ENCODE data around the gene CFP.

CFP gene

DNA sequence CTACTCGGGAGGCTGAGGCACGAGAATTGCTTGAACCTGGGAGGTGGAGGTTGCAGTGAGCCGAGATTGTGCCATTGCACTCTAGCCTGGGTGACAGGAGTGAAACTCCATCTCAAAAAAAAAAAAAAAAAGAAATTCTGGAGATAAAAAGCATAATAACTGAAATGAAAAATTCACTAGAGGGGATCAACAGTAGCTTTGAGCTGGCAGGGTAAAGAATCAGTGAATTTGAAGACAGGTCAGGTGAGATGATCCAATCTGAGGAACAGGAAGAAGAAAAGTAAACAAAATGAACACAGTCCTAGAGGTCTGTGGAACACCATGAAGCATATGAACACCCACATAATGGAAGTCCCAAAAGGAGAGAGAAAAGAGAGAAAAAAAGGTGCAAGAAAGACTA, 32.5 kb downstream of the CFP start:
- H3K27ac ChIP-seq, result no peak overlapping the region
- no peak for TF ChIP-seq ZFX (IDR thresholded peaks at IDR 0.05; ENCODE audit: borderline replicate concordance)
- TF ChIP-seq, protein P1, sequence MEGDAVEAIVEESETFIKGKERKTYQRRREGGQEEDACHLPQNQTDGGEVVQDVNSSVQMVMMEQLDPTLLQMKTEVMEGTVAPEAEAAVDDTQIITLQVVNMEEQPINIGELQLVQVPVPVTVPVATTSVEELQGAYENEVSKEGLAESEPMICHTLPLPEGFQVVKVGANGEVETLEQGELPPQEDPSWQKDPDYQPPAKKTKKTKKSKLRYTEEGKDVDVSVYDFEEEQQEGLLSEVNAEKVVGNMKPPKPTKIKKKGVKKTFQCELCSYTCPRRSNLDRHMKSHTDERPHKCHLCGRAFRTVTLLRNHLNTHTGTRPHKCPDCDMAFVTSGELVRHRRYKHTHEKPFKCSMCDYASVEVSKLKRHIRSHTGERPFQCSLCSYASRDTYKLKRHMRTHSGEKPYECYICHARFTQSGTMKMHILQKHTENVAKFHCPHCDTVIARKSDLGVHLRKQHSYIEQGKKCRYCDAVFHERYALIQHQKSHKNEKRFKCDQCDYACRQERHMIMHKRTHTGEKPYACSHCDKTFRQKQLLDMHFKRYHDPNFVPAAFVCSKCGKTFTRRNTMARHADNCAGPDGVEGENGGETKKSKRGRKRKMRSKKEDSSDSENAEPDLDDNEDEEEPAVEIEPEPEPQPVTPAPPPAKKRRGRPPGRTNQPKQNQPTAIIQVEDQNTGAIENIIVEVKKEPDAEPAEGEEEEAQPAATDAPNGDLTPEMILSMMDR (IDR thresholded peaks at IDR 0.05), result no peak

DNA sequence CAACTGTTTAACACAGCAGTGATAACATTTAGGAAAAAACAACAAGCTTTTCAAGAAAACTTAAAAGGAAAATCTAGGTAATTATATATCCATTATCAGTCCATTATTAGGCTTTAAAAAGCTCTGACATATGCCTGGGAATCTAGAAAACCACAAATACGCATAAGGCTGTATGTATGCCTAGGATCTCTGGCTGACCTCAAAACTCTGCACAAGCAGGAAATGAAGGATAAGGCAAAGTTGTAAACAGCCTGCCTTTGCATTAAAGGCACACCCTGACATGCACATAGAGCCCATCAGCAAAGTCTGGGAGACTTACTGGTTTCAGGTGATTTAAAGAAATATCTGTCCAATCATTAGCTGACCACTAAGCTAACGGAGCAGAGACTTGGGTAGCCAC, 33.5 kb downstream of the CFP start:
- TF ChIP-seq ZFX (IDR thresholded peaks at IDR 0.05; ENCODE audit: borderline replicate concordance), result no peak
- TF ChIP-seq, protein P1 (IDR thresholded peaks at IDR 0.05), result no peak
- no peak overlapping the region for H3K27ac ChIP-seq

DNA sequence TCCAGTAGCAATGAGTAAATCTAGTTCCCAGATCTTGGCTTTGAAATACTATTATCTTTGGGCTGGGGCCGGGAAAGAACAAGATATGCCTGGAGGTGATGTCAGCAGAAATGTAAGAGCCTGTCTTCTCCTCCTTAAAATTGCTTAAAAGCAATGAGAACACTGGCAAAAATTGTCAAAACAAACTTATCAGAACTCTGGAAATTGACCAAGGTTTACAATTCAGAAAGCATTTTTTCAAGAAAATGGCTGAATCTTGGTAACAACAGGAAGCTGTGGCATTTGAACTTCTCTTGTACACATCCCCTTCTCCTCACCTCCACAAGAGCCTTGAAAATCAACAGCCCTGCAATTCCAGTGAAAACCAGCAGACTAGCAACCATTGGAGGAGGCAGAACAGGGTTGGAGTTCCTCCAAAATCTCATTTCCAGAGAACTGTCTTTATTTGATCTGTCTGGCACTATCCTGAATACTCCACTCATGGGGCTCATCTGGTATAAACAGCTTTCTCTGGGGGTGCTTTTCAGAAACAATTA, 33.9 kb downstream of the CFP start:
- no peak overlapping the region for H3K27ac ChIP-seq

DNA sequence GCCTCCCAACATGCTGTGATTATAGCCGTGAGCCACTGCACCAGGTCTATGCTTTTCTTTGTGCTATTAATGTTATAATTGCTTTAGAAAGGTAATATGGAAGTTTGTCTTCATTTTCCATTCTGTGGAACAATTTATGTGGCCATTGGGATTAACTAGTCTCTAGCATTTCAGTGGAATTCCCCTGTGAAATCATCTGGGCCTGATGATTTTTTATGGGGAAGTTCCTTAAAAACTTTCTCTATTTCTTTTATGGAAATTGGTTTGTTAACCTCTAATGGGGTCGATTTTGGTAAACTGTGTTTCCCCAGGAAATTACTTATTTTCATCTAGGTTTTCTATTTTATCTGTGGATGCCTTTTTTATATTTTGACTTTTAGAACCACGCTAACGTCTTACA, 36.2 kb downstream of the CFP start:
- TF ChIP-seq ZFX (IDR thresholded peaks at IDR 0.05; ENCODE audit: borderline replicate concordance), result no peak
- TF ChIP-seq, protein P1 (IDR thresholded peaks at IDR 0.05), result no peak

More for the DNA sequence above, 33.9 kb downstream of the CFP start:
- no peak for TF ChIP-seq ZFX (IDR thresholded peaks at IDR 0.05; ENCODE audit: borderline replicate concordance)

DNA sequence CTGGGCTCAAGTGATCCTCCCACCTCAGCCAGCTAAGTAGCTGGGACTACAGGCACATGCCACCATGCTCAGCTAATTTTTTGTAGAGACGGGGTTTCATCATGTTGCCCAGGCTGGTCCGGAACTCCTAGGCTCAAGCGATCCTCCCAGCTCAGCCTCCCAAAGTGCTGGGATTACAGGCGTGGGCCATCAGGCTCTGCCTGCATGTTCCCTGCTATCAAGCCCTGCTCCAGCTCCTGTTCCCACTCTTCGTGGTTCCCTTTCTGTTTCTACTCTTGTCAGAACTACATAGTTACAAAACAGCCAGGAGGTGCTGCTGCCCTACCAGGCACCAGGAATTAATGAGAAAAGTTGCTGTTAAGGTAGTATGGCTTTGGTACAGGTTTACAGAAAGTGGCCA, 38.7 kb downstream of the CFP start:
- H3K27ac ChIP-seq, result no peak overlapping the region
- TF ChIP-seq, protein P1 (IDR thresholded peaks at IDR 0.05), result no peak
- TF ChIP-seq ZFX (IDR thresholded peaks at IDR 0.05; ENCODE audit: borderline replicate concordance), result no peak

More for the DNA sequence above, 36.2 kb downstream of the CFP start:
- H3K27ac ChIP-seq, result no peak overlapping the region

DNA sequence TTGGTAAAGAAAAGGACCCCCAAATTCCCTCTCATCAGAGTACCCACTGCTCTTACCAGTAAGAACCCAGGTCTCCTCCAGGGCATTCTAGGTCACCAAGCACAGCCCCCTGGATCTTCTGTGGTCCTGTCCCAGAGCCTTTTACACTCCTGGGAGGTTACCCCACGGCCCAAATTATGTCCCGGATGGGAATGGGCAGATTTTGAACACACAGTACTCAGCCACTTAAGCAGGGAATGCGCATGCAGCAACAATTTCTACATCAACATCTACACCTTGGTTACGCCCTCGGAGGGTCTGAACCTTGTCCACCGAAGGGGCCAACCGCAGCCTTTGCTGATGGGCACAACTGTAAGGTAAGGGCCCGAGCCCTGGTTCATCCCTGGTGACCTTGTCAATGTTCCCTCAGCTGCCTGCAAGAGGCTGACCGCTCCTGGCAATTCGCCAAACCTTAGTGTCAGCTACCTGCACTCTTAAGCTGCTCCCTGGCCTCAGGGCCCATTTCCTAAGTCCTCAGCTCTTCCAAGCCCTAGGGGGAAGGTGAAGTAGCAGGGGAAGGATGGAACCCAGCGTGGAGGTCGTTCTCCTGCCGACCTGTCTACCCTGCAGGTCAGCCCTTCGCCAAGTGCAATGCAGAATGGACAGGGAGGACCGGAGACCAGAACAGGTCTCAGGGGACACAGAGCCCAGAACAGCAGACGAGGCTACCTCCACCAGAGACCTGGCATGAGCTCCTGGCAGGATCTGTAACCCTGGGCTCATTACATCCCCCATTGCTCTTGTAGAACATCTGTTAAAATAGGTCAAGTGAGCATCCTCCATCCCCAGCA, 41.6 kb downstream of the CFP start:
- TF ChIP-seq, protein P1 (IDR thresholded peaks at IDR 0.05), result no peak
- TF ChIP-seq ZFX (IDR thresholded peaks at IDR 0.05; ENCODE audit: borderline replicate concordance), result no peak
- no peak overlapping the region for H3K27ac ChIP-seq

DNA sequence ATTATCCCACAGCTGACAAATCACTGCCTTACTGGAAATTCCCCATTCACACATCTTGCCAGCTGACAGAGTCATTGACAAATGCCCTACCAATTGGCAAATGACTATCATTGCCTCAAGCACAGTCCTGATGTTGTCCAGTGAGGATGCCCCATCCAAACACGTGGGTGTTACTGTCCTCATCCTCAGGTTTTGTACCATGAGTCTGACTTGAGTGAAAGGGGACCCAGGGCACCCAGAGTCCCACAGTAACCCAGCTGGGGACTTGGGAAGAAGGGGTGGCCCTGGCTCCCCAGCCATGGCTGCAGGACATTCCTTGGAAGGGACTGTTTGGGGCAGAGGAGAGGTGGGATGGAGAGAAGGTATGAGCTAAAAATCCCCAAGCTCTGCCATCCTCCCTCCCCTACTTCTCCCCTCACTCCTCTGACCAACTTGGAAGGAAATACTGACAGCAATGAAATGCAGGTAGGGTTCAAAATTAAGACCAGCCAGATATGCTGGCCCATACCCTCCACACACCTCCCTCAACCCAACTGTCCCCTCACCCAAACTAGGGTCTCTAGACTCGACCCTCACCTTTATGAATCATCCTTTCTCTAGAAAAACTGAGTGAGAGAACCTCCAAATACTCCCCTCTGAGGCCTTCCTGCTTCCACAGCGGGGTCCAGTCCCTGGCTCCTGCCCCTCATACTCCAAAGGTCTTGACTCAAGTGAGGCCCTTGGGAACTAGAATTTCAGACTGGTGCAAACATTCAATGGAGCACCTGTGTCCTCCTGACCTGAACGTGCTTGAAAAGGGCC, 42.4 kb downstream of the CFP start:
- no peak overlapping the region for H3K27ac ChIP-seq
- TF ChIP-seq, protein P1 (IDR thresholded peaks at IDR 0.05), result no peak
- TF ChIP-seq ZFX (IDR thresholded peaks at IDR 0.05; ENCODE audit: borderline replicate concordance), result no peak
